Hematopoietic multipotent progenitor cell (in vitro differentiated cells): ENCODE results near the gene MAU2. TPM values are rescaled to one million over a fixed set of nuclear protein-coding genes. Genes with fewer than 3 reads are reported as not detected.

ENCODE experiments used
- DNase-seq, 3 donors: peaks; one replicate each; pipeline ENCODE4 v3.0.0-alpha.2; 2011 to 2015; ENCODE audit warnings: low read depth in 2 of 3, low spot score in 2 of 3
- total RNA-seq: library from RNA; depleted of rRNA; stranded (reverse); fragments of >200 nt; gene quantifications from one replicate; pipeline ENCODE4 v1.2.3, GENCODE V29; 2012

The MAU2 gene
- total RNA-seq, 1 donor: 111 TPM

DNA sequence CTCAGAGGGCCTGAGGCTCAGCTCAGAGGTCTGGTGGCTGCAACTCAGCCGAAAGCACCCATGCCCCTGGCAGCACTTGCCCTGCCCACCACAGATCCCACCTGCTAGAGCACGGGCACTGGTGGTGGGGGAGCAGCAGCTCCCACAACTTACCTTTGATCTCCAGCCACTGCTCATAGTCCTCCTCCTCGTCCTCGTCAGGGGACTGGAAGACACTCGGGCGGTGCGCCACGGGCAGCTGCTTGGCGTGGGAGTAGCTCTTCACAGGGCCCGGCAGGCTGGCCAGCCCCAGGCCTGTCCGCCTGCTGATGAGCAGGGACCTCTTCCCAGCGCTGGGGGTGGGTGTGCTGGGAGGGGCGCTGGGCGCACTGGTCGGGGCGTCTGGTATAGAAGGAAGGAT is 14.9 kb upstream of the MAU2 start:
- DNase-seq: no peak

DNA sequence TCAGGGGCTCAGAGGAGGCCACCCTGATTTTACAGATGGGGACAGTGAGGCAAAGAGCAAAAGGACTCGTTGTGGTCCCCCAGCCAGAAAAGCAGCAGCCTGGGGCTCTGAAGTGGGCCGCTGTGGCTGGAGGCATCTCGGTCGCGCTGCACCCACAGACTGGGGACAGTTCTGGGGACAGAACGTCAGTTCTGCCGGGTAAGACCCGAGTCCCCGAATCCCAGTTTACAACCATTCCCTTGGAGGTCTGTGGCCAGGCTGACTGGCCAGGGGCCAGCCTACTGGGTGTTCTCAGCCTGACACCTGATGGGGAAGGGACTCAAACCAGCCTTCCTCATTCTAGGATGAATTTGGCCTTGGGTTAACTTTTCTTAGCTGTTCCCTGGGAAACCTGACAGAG is 14.4 kb upstream of the MAU2 start:
- no peak for DNase-seq

DNA sequence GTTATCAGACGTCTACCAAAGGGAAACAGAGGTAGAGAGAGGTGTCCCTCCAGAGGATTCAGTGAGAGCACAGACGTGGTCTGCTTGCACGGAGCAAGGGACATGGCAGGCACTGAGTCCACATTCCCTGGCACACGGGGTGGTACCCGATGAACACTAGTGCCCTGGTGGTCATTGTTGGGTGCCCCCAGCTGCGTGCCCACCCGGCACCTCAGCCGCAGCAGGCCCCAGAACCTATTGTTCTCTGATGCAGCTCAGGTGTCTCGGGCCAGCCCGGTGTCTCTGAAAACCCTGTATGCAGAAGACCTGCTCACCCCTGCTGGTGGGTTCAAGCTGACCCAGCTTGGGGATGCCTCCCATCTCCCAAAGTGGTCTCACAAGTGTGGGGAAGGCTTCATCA is 12.3 kb upstream of the MAU2 start:
- no peak for DNase-seq

DNA sequence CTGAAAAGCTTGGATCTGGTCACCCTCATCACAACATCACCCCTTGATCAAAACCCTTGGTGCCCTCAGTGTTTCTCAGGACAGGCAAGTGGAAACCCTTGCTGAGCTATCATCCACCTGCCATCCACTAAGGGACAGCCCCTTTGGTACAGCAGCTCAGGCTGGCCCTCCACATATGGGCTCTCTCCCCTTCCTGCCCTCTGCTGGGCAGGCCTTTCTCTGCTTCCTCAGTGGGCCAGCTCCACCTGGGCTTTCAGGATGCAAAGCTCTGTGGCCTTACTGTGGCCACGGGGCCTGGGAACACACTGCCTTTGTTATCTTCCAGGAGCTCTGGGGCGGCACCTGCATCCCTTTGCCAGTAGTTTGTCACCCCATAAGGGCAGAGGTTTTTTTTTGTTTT is 5.2 kb upstream of the MAU2 start:
- no peak for DNase-seq

DNA sequence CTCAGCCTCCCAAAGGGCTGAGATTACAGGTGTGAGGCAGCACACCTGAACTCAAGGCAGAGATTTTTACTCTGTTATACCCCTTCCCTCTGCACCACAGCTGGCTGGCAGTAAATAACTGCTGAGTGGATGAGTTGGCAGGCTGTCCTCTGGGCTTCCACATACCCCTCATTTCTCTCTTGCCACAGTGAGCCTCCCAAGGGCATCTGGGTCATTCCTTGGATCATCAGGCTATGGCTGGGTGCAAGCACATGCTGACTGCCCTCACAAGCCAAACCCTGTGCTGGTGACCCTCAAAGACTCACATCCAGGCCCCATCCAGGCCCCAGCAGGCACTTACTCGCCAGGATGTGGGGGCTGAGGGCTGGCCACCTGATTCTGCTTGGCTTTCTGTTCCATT is 4.5 kb upstream of the MAU2 start:
- DNase-seq: no peak

DNA sequence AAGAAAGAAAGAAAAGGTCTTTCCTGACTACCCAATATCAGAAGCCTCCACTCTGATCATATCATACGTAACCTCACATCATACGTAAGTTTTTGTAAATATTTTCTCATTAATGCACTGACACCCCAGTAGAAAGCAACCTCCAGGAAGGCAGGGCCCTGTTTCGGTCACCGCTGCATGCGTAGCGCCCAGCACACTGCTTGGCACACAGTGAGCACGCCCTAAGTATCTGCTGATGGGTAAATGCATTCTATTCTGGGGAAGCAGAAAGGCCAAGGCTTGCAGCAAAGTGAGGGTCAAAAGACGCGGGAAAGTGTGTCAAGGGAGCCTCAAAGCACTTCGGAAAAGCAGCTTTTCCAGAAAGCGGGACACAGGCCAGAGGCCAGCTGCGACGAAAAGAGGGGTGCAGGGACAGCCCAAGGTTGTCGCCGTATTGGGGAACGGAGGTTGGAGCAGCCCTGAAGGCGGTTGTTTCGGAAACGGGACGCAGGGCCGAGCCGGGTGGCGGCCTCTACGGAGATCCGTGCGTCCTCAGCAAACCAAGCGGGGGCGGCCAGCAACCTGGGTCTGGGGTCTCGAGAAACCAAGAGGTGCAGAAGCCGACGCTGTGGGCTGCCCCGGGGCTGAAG is 783 bp upstream of the MAU2 start:
- DNase-seq: no peak

DNA sequence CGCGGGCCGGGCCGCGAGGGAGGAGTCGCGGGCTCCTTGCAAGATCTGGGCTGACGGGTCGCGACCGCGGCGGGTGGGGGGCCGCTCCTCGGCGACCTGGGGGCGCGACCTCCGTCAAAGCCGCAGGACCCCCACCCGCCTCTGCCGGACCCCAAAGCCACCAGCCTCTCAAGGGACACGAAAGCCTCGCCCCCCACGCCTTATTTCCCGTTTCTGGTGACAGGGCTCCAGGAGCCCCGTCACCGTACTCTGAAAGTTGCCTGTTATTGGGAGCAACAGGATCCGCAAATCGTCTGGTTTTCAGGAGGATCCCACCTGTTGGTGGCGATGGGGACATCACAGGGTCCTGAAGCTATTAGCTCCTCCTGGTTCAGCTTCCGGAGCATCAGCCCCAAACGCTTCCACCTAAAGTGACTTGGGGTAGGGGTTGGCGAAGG is 530 bp downstream of the MAU2 start:
- DNase-seq: peak in 2 of 3 donors; percentile 32 to 36

DNA sequence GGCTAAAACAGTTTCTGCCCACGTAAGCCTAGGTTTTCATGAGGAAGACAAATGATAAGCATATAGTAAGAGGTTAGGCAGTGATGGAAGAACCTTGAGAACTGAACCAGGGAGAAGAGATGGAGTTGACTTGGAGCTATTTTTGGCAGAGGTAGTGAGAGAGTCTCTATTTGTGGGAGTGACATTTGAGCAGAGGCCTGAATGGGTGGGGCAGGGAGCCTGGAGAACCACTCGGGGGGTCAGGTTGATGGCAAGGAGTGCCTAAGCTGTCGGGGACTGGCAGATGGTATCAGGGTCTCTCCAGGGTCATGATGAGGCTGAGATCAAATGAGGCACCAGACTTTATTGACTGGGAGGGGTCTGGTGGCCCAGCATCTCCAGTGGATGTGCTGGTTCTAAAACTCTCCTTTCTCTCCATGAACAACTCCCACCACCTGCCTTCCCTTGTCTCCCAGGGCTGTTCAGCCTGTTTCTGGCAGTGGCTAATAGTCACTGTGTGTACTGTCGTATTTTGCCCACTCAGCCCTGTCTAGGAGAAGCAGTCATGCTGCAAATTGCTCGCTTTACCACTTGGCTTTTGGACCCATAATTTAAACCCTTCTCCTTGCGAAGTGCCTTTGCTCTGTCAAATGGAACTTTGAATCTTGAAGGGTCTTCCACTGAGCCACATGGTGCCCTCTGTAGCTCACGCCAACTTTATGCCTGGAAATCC is 3.6 kb downstream of the MAU2 start:
- no peak for DNase-seq

DNA sequence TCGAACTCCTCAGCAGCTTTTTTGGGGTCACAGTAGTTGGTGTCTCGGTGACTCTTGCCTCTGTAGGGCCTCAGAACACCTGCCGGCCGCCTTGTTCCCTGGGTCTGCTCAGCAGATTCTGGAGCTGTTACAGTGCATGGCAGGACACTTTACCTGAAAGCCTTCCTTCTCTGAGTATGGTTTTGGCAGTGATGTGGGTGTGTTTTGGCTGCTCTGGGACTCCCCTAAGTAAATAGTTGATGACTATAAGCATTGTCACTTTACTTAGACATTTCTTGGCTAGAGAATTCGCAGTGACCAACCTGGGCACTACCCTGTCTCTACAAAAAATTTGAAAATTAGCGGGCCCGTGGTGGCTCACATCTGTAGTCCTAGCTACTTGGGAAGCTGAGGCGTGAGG is 7.0 kb downstream of the MAU2 start:
- DNase-seq: no peak

DNA sequence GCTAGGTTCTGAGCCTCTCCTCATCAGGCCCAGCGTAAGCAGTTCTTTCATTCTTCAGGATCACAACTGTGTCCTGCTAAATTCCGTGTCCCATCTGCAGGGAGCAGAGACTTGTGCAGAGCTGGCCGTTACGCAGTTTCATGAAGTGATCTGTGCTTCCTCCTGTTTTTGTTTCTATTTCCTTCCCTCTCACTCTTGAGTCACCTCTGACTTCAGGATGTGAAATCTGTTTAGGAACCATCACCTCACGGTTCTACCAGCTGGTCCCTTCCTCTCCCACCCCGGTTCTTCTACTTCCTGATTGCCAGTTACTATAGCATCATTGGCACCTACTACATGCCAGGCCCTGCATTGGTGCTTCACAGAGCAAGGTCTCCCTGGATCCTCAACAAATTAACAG is 8.5 kb downstream of the MAU2 start:
- DNase-seq: peak in 2 of 3 donors; percentile 24 to 36

DNA sequence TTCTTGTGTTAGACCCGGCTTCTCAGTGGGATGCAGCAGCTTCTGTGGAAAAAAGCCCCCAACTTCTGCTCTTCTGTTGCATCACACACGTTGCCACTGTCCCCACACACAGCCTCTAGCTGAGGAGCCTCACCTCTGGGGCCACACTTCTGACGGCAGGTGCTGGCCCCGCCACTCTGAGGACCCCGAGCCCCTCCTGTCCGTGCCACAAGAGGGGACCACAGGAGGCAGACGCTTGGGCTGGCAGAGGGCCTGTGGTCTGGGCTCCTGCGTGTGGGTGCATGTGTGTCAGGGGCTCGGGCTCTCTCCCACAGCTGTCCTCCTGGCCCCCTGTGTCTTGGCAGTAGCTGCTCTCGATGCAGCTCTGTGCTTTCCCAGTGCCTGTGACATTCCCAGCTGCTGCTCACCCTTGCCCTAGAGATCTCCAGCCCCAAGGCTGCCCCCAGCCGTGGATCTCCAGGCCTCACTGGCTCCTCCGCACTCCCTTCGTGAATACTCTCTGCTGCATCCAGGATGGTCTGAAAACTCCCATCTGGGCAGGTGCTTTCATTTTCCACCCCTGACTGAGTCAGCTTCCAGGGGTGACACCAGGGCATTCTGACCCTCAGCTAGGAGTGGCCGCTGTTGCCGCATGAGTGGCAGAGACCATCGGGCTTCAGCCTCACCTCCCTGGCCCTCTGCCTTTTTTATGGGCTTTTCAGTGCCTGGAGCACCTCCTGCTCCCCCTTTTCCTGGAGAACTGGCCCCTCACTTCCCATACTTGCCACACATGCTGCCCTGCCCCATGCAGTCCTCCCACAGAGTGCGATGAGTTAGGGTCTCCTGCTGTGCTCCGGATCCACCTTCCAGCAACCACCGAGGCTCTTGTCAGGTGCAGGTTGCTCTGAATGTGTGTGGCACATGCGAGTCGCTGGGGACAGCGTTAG is 13.7 kb downstream of the MAU2 start:
- no peak for DNase-seq

DNA sequence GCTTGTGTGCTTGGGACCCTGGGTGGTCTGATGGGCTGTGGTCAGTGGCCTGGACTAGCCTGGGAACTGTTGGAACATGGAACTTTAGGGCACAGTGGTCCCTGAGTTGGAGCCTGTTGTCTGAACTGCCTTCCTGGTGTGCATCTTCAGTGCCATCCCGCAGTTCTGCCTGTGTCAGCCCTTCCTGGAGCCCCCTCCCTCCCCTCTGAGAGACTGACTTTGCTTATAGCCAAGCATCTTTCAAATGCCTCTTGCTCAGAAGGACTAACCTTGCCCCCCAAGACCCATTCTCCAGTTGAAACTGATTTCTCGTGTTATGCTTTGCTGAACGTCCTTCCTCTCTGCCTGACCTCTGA is 14.3 kb downstream of the MAU2 start:
- no peak for DNase-seq

DNA sequence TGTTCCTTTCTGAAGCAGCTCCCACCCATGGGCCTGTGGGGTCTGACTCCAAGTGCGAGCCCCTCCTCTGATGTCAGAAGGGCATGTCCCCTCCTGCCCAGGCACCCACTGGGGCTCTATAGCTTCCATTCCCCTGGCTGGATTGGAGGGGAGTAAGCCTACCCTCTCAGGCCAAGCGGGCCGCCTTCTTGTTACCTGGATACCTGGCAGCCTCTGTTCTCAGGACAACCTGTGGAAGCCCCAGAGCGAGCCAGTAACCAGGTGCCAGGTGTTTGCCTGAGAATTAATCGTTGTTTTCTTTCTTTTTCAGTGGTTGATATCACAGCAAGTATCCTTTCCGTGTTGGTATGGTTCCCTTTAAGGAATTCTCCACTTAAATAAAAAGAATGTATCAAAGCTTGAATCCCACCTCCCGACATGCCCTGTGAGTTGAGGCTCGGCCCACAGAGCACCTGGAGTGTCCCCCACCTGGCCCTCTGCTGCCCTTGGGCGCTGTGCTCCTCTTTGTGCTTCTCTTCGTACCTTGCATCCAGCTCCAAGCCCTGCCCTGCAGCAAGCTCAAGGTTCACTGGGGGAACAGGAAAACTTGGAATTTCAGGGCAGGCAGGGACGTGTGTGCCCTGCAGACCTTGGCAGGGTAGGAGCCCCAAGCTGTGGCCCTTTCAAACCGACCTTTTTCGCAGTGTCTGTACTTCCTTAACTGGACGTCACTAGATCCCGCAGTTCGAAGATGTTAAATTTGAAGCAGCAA is 15.0 kb downstream of the MAU2 start:
- DNase-seq: no peak

DNA sequence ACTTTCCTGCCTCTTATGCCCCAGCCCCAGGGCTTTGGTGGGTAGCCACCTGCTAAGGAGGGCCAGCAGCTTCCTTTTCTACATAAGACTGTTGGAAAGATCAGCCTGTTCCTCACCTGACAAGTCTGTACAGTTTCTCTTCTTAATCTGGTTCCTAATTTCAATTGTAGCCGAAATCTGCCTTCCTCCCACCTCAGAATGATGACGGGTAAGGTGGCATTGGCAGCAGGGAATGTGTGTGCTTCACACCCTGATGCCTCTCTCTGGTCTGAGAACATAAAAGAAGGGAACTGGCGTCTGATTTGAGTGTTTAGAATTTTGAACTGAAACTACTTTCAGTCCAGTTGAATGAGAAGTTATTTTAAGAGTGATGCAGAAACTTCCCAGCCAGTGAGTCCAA is 16.0 kb downstream of the MAU2 start:
- DNase-seq: no peak

DNA sequence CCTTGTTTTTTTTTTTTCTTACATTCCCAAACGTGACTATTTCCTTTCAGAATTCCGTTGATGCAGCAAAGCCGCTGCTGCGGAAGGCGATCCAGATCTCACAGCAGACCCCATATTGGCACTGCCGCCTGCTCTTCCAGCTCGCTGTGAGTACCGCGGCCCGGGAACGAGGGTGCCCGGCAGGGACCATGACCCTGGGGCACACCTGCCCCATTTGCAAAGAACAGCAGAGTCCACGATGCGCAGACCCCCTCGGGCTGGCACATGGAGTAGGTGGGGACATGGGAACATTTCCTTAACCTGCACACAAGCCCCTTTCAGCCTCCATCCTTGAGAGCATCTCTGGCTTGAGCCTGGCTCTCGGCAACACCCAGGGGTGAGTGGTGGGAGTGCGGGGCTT is 16.5 kb downstream of the MAU2 start:
- no peak for DNase-seq

DNA sequence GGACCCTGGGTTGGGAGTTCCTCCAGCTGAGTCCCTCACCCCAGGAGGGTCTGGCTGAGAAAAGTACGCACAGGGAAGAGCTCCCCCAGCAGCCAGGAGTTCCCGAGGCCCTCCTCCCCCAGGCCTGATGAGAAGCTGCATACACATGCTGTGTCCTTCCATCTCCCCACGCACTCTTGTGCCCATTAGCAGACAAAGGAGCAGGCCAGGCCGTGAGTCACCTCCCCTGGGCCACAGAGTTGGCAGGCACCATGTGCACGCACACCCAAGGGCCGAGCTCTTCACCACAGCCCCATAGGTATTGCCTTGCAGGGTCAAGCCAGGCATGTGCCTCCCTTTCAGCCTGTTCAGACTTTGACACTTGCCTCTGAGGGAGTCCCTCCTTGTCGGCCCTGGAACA is 17.5 kb downstream of the MAU2 start:
- DNase-seq: no peak

DNA sequence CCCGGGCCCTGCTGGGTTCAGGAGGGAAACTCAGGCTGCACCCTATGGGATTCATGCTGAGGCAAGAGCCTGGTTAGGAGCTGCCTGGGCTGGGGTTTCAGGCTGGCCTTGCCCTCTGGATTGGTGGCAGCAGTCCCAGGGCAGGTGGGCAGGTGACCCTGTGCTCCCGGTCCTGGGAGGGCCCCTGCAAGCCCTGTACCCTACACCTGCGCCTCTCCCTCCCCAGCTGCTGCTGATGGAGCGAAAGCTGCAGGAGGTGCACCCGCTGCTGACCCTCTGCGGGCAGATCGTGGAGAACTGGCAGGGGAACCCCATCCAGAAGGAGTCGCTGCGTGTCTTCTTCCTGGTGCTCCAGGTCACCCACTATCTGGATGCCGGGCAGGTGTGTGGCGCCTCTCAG is 20.4 kb downstream of the MAU2 start:
- DNase-seq: no peak

DNA sequence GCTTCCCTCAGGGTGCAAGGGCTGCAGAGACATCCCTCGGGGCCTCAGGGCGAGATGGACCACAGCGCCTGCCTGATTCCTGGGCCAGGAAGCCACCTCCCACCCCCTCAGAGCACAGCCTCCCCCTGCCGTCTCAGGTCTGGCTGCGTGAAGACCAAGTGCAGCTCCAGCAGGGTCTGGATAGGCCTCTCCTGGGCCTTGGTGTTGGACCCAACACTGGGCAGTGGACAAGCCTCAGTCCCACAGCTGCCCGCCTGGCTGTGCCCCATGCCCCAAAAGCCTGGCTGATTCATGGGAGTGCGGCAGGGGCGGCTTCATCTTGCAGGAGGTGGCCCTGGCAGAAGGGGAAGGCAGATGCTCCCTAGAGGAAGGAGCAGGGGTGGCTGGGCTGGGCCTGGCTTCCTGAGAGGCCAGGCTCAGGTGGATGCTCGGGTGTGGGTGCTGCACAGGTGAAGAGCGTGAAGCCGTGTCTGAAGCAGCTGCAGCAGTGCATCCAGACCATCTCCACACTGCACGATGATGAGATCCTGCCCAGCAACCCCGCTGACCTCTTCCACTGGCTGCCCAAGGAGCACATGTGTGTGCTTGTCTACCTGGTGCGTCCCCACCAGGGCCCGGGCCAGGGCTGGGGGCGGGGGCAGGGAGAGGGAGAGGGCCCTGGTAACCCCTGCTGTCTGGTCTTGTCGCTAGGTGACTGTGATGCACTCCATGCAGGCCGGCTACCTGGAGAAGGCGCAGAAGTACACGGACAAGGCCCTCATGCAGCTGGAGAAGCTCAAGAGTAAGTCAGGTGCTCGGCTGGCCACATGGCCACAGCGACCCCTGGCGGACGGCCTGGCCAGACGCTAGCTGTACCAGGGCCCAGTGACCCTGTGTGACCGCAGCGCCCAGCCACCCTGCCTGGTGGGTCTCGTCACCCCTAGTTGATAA is 21.7 kb downstream of the MAU2 start:
- no peak for DNase-seq

DNA sequence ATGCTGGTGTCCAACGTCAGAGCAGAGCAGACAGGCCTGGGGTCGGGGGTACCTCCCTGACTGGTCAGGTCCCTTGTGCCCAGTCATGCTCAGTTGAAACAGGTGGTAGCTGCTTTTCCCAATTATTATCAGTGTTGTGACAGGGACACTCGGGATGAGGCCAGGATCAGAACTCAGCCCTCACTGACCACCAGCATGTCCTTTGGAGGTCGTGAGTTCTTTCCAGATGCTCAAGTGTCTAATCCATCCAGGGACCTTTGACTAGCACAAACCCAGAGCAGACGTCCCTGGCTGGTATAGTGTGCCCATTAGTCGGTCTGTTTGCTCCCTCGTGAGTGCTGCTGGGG is 22.4 kb downstream of the MAU2 start:
- no peak for DNase-seq

DNA sequence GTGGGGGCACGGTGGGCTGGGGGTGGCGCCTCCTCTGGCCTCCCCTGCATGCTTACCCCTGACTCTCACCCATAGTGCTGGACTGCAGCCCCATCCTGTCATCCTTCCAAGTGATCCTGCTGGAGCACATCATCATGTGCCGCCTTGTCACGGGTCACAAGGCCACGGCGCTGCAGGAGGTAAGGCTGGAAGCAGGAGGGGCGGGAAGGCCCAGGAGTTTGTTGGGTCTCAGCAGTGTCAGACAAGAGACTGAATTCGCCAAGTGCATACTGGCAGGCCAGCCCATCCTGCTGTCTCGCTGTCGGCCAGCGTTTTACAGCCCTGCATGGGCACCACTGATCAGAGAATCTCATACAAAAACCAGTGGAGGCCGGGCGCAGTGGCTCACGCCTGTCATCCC is 23.1 kb downstream of the MAU2 start:
- no peak for DNase-seq
